Measurements from ENCODE around the gene SUSD3. TPM values are rescaled to one million over a fixed set of nuclear protein-coding genes. Genes with fewer than 3 reads are reported as not detected.

Gene SUSD3
- total and polyA plus RNA-seq, 2 donors (not counting 3 experiments of a cell fraction or from before 2014, with no cell fraction given), result not detected

DNA sequence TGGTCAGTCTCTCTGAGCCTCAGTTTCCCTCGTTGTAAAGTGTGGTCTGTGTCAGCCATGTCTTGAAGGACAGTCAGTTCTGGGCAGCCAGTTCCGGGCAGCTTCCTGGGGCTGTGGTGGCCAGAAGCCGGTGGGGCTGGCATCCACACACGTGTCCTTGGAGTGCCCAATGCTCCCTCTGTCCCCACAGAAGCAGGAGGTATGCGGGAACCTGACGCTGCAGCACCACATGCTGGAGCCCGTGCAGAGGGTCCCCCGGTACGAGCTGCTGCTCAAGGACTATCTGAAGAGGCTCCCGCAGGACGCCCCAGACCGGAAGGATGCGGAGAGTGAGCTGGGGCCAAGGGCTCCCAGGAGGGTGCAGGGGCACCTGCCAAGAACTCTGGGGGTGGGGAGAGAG, 48.4 kb upstream of the SUSD3 start:
- no peaks in the 10 kb centered on the region for H3K4me1 ChIP-seq (ENCODE audit: control insufficient read depth, extremely low read depth, insufficient read depth, low read length)
- dilution Hi-C loops (cut with MboI; ENCODE audit: extremely low pct_ligation_motif_present, low sequenced_read_pairs), result no loop called here
- FAIRE-seq, result no peak
- DNase-seq (ENCODE audit: low read depth, low spot score), result no peak
- POLR2A ChIA-PET, result no interaction called here
- no peak overlapping the region for H3K9ac ChIP-seq (replicated peaks; ENCODE audit: extremely low read depth, insufficient read depth, low read length)
- H3K4me2 ChIP-seq (ENCODE audit: insufficient read depth, low read length), result no peak overlapping the region
- BruUV-seq (replicated peaks), result no TSS peak
- intact Hi-C loops (cut with micrococcal nuclease), result no loop called here
- no peak overlapping the region for H3K27ac ChIP-seq (ENCODE audit: insufficient read depth, low read depth, low read length)
- H3K9me1 ChIP-seq (replicated peaks; ENCODE audit: control insufficient read depth, extremely low read depth, insufficient read depth, low read length), result no peaks in the 10 kb centered on the region
- H3K27me3 ChIP-seq (ENCODE audit: control insufficient read depth in 2 of 2, insufficient read depth in 2 of 2, low read length in 2 of 2), result no peaks in the 10 kb centered on the region
- H3K36me3 ChIP-seq (ENCODE audit: control insufficient read depth in 2 of 2, extremely low read depth in 1 of 2, insufficient read depth in 2 of 2, low read length in 2 of 2), result no peaks in the 10 kb centered on the region
- H3K9me3 ChIP-seq (replicated peaks; ENCODE audit: control insufficient read depth, insufficient read depth, low read length), result no peaks in the 10 kb centered on the region
- H2AFZ ChIP-seq (ENCODE audit: low read depth, low read length), result no peak overlapping the region
- H4K20me1 ChIP-seq (replicated peaks; ENCODE audit: control insufficient read depth, extremely low read depth, insufficient read depth, low read length), result no peaks in the 10 kb centered on the region
- H3K4me3 ChIP-seq (replicated peaks in 1 of 3; ENCODE audit: insufficient read depth in 1 of 3, low read depth in 1 of 3, low read length in 3 of 3), result no peak overlapping the region
- CTCF ChIA-PET, result no interaction called here
- no peaks in the 10 kb centered on the region for H3K79me2 ChIP-seq (ENCODE audit: control insufficient read depth, insufficient read depth, low read length)
- TF ChIP-seq FOS (IDR thresholded peaks at IDR 0.05; ENCODE audit: borderline replicate concordance, insufficient read depth, low read length) (no peak), MAX (IDR thresholded peaks at IDR 0.05; ENCODE audit: insufficient read depth, insufficient read length) (no peak), POLR2AphosphoS5 (IDR thresholded peaks at IDR 0.05; ENCODE audit: insufficient read depth, low read depth, low read length) (no peak), JUN (IDR thresholded peaks at IDR 0.05; ENCODE audit: borderline replicate concordance, insufficient read depth, insufficient read length, low read depth) (no peak), GATA2 (IDR thresholded peaks at IDR 0.05; ENCODE audit: insufficient read depth, insufficient read length, low read depth, low read length) (no peak), POLR2A (IDR thresholded peaks at IDR 0.05; ENCODE audit: low read depth, low read length) (no peak), EZH2 (IDR thresholded peaks at IDR 0.05; ENCODE audit: borderline replicate concordance, low read depth, low read length, severe bottlenecking) (no peak), MYC (IDR thresholded peaks at IDR 0.05; ENCODE audit: low read depth, low read length) (no peak)
- TF ChIP-seq, protein P1, sequence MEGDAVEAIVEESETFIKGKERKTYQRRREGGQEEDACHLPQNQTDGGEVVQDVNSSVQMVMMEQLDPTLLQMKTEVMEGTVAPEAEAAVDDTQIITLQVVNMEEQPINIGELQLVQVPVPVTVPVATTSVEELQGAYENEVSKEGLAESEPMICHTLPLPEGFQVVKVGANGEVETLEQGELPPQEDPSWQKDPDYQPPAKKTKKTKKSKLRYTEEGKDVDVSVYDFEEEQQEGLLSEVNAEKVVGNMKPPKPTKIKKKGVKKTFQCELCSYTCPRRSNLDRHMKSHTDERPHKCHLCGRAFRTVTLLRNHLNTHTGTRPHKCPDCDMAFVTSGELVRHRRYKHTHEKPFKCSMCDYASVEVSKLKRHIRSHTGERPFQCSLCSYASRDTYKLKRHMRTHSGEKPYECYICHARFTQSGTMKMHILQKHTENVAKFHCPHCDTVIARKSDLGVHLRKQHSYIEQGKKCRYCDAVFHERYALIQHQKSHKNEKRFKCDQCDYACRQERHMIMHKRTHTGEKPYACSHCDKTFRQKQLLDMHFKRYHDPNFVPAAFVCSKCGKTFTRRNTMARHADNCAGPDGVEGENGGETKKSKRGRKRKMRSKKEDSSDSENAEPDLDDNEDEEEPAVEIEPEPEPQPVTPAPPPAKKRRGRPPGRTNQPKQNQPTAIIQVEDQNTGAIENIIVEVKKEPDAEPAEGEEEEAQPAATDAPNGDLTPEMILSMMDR (IDR thresholded peaks at IDR 0.05; ENCODE audit: extremely low read depth in 1 of 2, insufficient read depth in 1 of 2, low read depth in 1 of 2, low read length in 2 of 2), result no peak

Measured in endothelial cell of umbilical vein (primary cell).